ENCODE data around the gene PRKACB. TPM values are rescaled to one million over a fixed set of nuclear protein-coding genes. Genes with fewer than 3 reads are reported as not detected.

The PRKACB gene
- polyA plus RNA-seq, 2 of the 4 experiments (the other 2 are of a cell fraction): 10.9 to 17.9 TPM

DNA sequence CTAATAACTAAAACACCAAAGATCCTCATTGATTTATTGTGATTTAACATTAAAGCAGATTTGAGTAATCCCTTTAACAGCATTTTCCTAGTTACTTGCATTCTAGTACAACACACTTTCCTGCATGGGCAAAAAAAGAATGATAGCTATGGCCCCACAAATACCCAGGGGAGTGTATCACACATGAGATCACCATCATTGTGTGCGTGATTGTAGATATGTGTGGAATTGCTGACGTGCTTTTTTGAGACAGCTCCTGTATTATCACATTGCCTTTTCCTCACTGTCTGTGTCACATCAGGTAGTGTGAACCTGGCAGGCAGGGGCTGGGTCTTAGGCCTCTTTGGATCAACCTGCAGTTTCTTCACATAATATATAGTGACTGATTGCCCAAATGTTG is 109.0 kb downstream of the PRKACB start:
- H3K4me2 ChIP-seq: peak overlapping the region; percentile 66; the same call in 2 of the 3 replicates
- peaks cover 34% of the 10 kb centered on the region for H3K4me1 ChIP-seq
- TF ChIP-seq MAFK (IDR thresholded peaks at IDR 0.05; ENCODE audit: partially characterized antibody): peak; percentile 79
- TF ChIP-seq, protein P1, sequence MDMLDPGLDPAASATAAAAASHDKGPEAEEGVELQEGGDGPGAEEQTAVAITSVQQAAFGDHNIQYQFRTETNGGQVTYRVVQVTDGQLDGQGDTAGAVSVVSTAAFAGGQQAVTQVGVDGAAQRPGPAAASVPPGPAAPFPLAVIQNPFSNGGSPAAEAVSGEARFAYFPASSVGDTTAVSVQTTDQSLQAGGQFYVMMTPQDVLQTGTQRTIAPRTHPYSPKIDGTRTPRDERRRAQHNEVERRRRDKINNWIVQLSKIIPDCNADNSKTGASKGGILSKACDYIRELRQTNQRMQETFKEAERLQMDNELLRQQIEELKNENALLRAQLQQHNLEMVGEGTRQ (IDR thresholded peaks at IDR 0.05): no peak
- TF ChIP-seq EP300 (IDR thresholded peaks at IDR 0.05): no peak
- no peak for TF ChIP-seq JUN (IDR thresholded peaks at IDR 0.05)
- 73% methylated on average over 2 of the region's 2 CpGs for WGBS (ENCODE audit: missing lambda C conversion rate)
- ATAC-seq (peak; percentile 43 to 44; a peak in 4 of 6 replicates), DNase-seq (ENCODE audit: low read depth in 1 of 2, low spot score in 1 of 2) (peak in 1 of 2 experiments; percentile 39), FAIRE-seq (no peak)
- 0 out of 3 replicates have a peak, but pooled peaks cover 3% of the 10 kb centered on the region for H3K9me3 ChIP-seq
- no peak overlapping the region for H3K4me3 ChIP-seq
- ChIA-PET POLR2A (interaction anchor here (0.7 to 0.9 kb wide), 2 partner anchors 45 to 254 kb away, joined by 3 to 4 read pairs; partner anchors contain the start of gene TTLL7), CTCF (interaction anchor here (0.8 kb wide), 1 partner anchor 11 kb away, joined by 3 read pairs; no protein-coding TSS in a partner anchor)
- H3K27ac ChIP-seq: peak overlapping the region; percentile 81 to 82

GRCh38 chr1:84253891-84254290 is 109.8 kb downstream of the PRKACB start:
- CTCF ChIA-PET: no interaction called here
- H3K27ac ChIP-seq: peak overlapping the region; percentile 81 to 82
- FAIRE-seq: no peak

DNA sequence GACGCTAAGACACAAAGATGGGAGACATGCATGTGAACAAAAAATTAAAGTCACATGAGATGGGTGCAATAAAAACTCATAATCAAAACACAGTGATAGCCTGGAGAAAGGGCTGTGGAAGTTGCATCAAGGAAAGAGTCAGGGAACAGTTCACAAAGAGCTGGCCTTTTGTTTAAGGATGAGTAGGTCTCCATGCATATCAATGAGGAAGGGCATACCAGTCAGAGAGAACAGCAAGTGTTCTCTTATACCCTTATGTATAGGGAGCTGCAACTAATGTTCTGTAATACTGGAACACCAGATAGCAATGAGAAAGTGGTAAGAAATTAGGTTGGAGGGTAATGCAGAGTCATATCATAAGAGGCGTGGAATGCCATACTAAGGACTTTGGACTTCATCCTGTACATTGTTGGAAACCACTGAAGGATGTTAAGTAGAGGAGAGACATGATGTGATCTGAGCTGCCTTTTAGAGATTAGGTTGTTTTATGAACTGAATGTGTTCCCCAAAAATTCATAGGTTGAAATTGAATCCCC is 110.7 kb downstream of the PRKACB start:
- CTCF ChIA-PET: interaction anchor here (1.1 kb wide), 1 partner anchor 179 kb away, joined by 5 read pairs; no protein-coding TSS in a partner anchor
- POLR2A ChIA-PET: no interaction called here
- WGBS (ENCODE audit: missing lambda C conversion rate): 90% methylated on average over 2 of the region's 2 CpGs
- DNase-seq (ENCODE audit: low read depth in 1 of 2, low spot score in 1 of 2): no peak
- Histone ChIP-seq H3K9me3 (0 out of 3 replicates have a peak, but pooled peaks cover 3% of the 10 kb centered on the region), H3K4me2 (peak overlapping the region; percentile 66), H3K27ac (peak overlapping the region; percentile 81 to 82), H3K4me3 (no peak overlapping the region), H3K4me1 (peaks cover 27% of the 10 kb centered on the region)
- FAIRE-seq: no peak
- ATAC-seq: no peak
- TF ChIP-seq E2F6 (IDR thresholded peaks at IDR 0.05; ENCODE audit: borderline replicate concordance, low read depth): no peak
- TF ChIP-seq EHF (CRISPR knock-in tag; IDR thresholded peaks at IDR 0.05): no peak
- TF ChIP-seq FOXS1 (CRISPR knock-in tag; IDR thresholded peaks at IDR 0.05): no peak
- no peak for TF ChIP-seq FOSL2 (IDR thresholded peaks at IDR 0.05)
- no peak for TF ChIP-seq FOSL2 (CRISPR knock-in tag; IDR thresholded peaks at IDR 0.05)
- TF ChIP-seq, protein P2, sequence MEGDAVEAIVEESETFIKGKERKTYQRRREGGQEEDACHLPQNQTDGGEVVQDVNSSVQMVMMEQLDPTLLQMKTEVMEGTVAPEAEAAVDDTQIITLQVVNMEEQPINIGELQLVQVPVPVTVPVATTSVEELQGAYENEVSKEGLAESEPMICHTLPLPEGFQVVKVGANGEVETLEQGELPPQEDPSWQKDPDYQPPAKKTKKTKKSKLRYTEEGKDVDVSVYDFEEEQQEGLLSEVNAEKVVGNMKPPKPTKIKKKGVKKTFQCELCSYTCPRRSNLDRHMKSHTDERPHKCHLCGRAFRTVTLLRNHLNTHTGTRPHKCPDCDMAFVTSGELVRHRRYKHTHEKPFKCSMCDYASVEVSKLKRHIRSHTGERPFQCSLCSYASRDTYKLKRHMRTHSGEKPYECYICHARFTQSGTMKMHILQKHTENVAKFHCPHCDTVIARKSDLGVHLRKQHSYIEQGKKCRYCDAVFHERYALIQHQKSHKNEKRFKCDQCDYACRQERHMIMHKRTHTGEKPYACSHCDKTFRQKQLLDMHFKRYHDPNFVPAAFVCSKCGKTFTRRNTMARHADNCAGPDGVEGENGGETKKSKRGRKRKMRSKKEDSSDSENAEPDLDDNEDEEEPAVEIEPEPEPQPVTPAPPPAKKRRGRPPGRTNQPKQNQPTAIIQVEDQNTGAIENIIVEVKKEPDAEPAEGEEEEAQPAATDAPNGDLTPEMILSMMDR (IDR thresholded peaks at IDR 0.05): no peak
- TF ChIP-seq PBX3 (IDR thresholded peaks at IDR 0.05): no peak
- no peak for TF ChIP-seq CEBPB (IDR thresholded peaks at IDR 0.05)
- TF ChIP-seq ZNF302 (CRISPR knock-in tag; IDR thresholded peaks at IDR 0.05): no peak
- TF ChIP-seq JUN (IDR thresholded peaks at IDR 0.05): no peak
- no peak for TF ChIP-seq ZSCAN20 (CRISPR knock-in tag; IDR thresholded peaks at IDR 0.05)
- TF ChIP-seq NPAS2 (CRISPR knock-in tag; IDR thresholded peaks at IDR 0.05; ENCODE audit: borderline replicate concordance): no peak
- TF ChIP-seq HDAC2 (IDR thresholded peaks at IDR 0.05): no peak
- no peak for TF ChIP-seq NR3C1 (IDR thresholded peaks at IDR 0.05)

More at GRCh38 chr1:84253891-84254290, 109.8 kb downstream of the PRKACB start:
- Histone ChIP-seq H3K4me1 (peaks cover 27% of the 10 kb centered on the region), H3K9me3 (0 out of 3 replicates have a peak, but pooled peaks cover 3% of the 10 kb centered on the region), H3K4me3 (no peak overlapping the region), H3K4me2 (peak overlapping the region; percentile 66)
- ATAC-seq (peak; percentile 99), DNase-seq (ENCODE audit: low read depth in 1 of 2, low spot score in 1 of 2) (peak; percentile 65 to 91)
- POLR2A ChIA-PET: interaction anchor here (0.6 to 0.9 kb wide), 4 partner anchors 44 to 255 kb away, joined by 3 to 4 read pairs (median 4); partner anchors contain the start of genes SPATA1 and TTLL7
- peak; percentile 57 to 83; a peak in 3 of 4 replicates for TF ChIP-seq CEBPB (IDR thresholded peaks at IDR 0.05)
- TF ChIP-seq E2F6 (IDR thresholded peaks at IDR 0.05; ENCODE audit: borderline replicate concordance, low read depth): no peak
- TF ChIP-seq EHMT2 (IDR thresholded peaks at IDR 0.05; ENCODE audit: low read depth): no peak
- peak; percentile 57 to 67; a peak in 2 of 5 replicates for TF ChIP-seq JUN (IDR thresholded peaks at IDR 0.05)
- TF ChIP-seq EP300 (IDR thresholded peaks at IDR 0.05): peak; percentile 56 to 60; a peak in 2 of 5 replicates
- TF ChIP-seq SMC3 (IDR thresholded peaks at IDR 0.05): peak; percentile 44; the same call in 1 of the 3 replicates
- peak in 1 of 2 experiments; percentile 44; a peak in 3 of 5 replicates for TF ChIP-seq RAD21 (conservative IDR thresholded peaks at IDR 0.05 in 1 of 2, IDR thresholded peaks at IDR 0.05 in 1 of 2)
- TF ChIP-seq FOSB (CRISPR knock-in tag; IDR thresholded peaks at IDR 0.05): no peak
- no peak for TF ChIP-seq CBX2 (IDR thresholded peaks at IDR 0.05; ENCODE audit: borderline replicate concordance, low read depth)
- TF ChIP-seq, protein P3, sequence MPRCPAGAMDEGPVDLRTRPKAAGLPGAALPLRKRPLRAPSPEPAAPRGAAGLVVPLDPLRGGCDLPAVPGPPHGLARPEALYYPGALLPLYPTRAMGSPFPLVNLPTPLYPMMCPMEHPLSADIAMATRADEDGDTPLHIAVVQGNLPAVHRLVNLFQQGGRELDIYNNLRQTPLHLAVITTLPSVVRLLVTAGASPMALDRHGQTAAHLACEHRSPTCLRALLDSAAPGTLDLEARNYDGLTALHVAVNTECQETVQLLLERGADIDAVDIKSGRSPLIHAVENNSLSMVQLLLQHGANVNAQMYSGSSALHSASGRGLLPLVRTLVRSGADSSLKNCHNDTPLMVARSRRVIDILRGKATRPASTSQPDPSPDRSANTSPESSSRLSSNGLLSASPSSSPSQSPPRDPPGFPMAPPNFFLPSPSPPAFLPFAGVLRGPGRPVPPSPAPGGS (IDR thresholded peaks at IDR 0.05): 0 out of 3 replicates have a peak, but pooled peaks have one; percentile 24
- peak; percentile 84 for TF ChIP-seq JUNB (IDR thresholded peaks at IDR 0.05)
- TF ChIP-seq MAX (IDR thresholded peaks at IDR 0.05): peak; percentile 49; the same call in 1 of the 2 replicates
- TF ChIP-seq GATA3 (IDR thresholded peaks at IDR 0.05; ENCODE audit: borderline replicate concordance): peak; percentile 82
- peak; percentile 60 for TF ChIP-seq FOSL2 (IDR thresholded peaks at IDR 0.05)
- TF ChIP-seq FOSL2 (CRISPR knock-in tag; IDR thresholded peaks at IDR 0.05): peak; percentile 89
- TF ChIP-seq HOXB5 (CRISPR knock-in tag; IDR thresholded peaks at IDR 0.05): 0 out of 2 replicates have a peak, but pooled peaks have one; percentile 24
- 0% methylated on average over 4 of the region's 4 CpGs for WGBS (ENCODE audit: missing lambda C conversion rate)

Data from A549 (cell line).